HCT116 (cell line): ENCODE measurements around the gene SHF. TPM values are rescaled to one million over a fixed set of nuclear protein-coding genes. Genes with fewer than 3 reads are reported as not detected.

ENCODE experiments used
- ATAC-seq: fragments of 200-7000 bp; cut with Tn5 transposase; 2 replicates; pipeline ENCODE4 v1.9.1; 2020; ENCODE audit warnings: mild to moderate bottlenecking, moderate library complexity
- BruUV-seq: library from RNA; stranded (reverse); fragments of 400-500 nt; replicated peaks from 2 replicates; lab custom pipeline; 2021; lab: Mats Ljungman, UMichigan
- CTCF ChIA-PET: fragments of 300-600 bp; sonication (Branson Sonifier 250); formaldehyde crosslinking; loops from one replicate; lab custom pipeline; 2021; ENCODE audit warnings: antibody characterized with exemption; lab: Charles Lee
- POLR2A ChIA-PET: fragments of 300-600, 350-600 bp; sonication (Branson Sonifier 250); formaldehyde crosslinking; loops from one replicate; lab custom pipeline; 2021; ENCODE audit warnings: antibody characterized with exemption; lab: Charles Lee
- RAD21 ChIA-PET, 2 experiments: fragments of 300-600 bp; sonication (Branson Sonifier 250); formaldehyde crosslinking; loops; one replicate each; lab custom pipeline; 2023; ENCODE audit warnings: low total read pairs in 2 of 2; ENCODE audit not compliant: uncharacterized antibody in 2 of 2, unreplicated experiment in 2 of 2, low non-redundant PET in 1 of 2; lab: Charles Lee
- DNase-seq: peaks from one replicate; pipeline ENCODE4 v3.0.0-alpha.2; 2010; ENCODE audit warnings: low read depth, low spot score
- H2AFZ ChIP-seq: fragments of 200-600 bp; shearing (Covaris generic), sonication (generic); 2 replicates; pipeline ENCODE4 v1.6.1; 2017; ENCODE audit warnings: low read depth, mixed run types, mixed read lengths, antibody characterized with exemption, low read length; ENCODE audit not compliant: poor library complexity, severe bottlenecking
- H3K27ac ChIP-seq: 2 replicates; pipeline ENCODE4 v1.5.1; 2012; ENCODE audit warnings: low read depth, low read length
- H3K27me3 ChIP-seq: fragments of 200-600 bp; sonication (generic); 2 replicates; pipeline ENCODE4 v1.6.1; 2016; ENCODE audit warnings: mixed run types, low read length, mixed read lengths; ENCODE audit not compliant: insufficient read depth
- H3K36me3 ChIP-seq, 2 experiments: fragments of 200-500 bp in 1 of 2; fragments of 200-600 bp in 1 of 2; sonication (Bioruptor generic) in 1 of 2; sonication (generic) in 1 of 2; 2 replicates each; pipeline versions ENCODE4 v1.5.1 to v1.6.1; 2014 to 2016; ENCODE audit warnings: low read length in 2 of 2, inconsistent platforms in 1 of 2, mixed read lengths in 1 of 2, mixed run types in 1 of 2; ENCODE audit not compliant: insufficient read depth in 2 of 2, control insufficient read depth in 1 of 2
- H3K4me1 ChIP-seq, 2 experiments: fragments of 200-600 bp in 1 of 2; sonication (generic) in 1 of 2; 2 replicates each; pipeline versions ENCODE4 v1.5.1 to v1.6.1; 2012 to 2017; ENCODE audit warnings: low read length in 2 of 2, inconsistent platforms in 1 of 2, mild to moderate bottlenecking in 1 of 2, mixed read lengths in 1 of 2, mixed run types in 1 of 2, moderate library complexity in 1 of 2; ENCODE audit not compliant: insufficient read depth in 2 of 2, control insufficient read depth in 1 of 2
- H3K4me2 ChIP-seq: fragments of 200-600 bp; sonication (generic); 2 replicates; pipeline ENCODE4 v1.6.1; 2017; ENCODE audit warnings: mixed run types, low read length, mixed read lengths
- H3K4me3 ChIP-seq, 2 experiments: fragments of 200-600 bp in 1 of 2; sonication (generic) in 1 of 2; replicated peaks in 1 of 2; 2 replicates each; pipeline ENCODE4 v1.5.1; 2011 to 2016; ENCODE audit warnings: low read length in 2 of 2, control low read depth in 1 of 2, low read depth in 1 of 2, mild to moderate bottlenecking in 1 of 2, mixed read lengths in 1 of 2, mixed run types in 1 of 2
- H3K79me2 ChIP-seq: fragments of 200-600 bp; sonication (generic); 2 replicates; pipeline ENCODE4 v1.6.1; 2017; ENCODE audit warnings: mild to moderate bottlenecking, mixed run types, low read length, moderate library complexity, mixed read lengths; ENCODE audit not compliant: insufficient read depth
- H3K9ac ChIP-seq: fragments of 200-600 bp; sonication (generic); 2 replicates; pipeline ENCODE4 v1.6.1; 2016; ENCODE audit warnings: low read length, mixed read lengths
- H3K9me2 ChIP-seq: fragments of 200-600 bp; sonication (generic), shearing (Covaris generic); 2 replicates; pipeline ENCODE4 v1.6.1; 2017; ENCODE audit warnings: mixed run types, mild to moderate bottlenecking, moderate library complexity; ENCODE audit not compliant: insufficient read depth
- H3K9me3 ChIP-seq, 2 experiments: fragments of 200-500 bp in 1 of 2; fragments of 200-600 bp in 1 of 2; sonication (Bioruptor generic) in 1 of 2; sonication (generic) in 1 of 2; 2 replicates each; pipeline ENCODE4 v1.6.1; 2014 to 2017; ENCODE audit warnings: low read length in 2 of 2, mixed read lengths in 2 of 2, inconsistent platforms in 1 of 2, low read depth in 1 of 2, mild to moderate bottlenecking in 1 of 2, mixed run types in 1 of 2, moderate library complexity in 1 of 2; ENCODE audit not compliant: control insufficient read depth in 1 of 2, insufficient read depth in 1 of 2
- H4K20me1 ChIP-seq: fragments of 200-600 bp; sonication (generic), shearing (Covaris generic); 2 replicates; pipeline ENCODE4 v1.6.1; 2017; ENCODE audit warnings: mixed run types, mild to moderate bottlenecking, moderate library complexity; ENCODE audit not compliant: insufficient read depth
- CTCF ChIP-seq, 3 experiments: fragments of 200-600 bp in 1 of 3; sonication (generic) in 1 of 3; IDR thresholded peaks in 2 of 3; conservative IDR thresholded peaks in 1 of 3; 2 replicates each; pipeline ENCODE4 v1.5.1; 2012 to 2017; ENCODE audit warnings: low read depth in 2 of 3, low read length in 2 of 3, antibody characterized with exemption in 1 of 3, borderline replicate concordance in 1 of 3, control low read depth in 1 of 3, mild to moderate bottlenecking in 1 of 3, mixed read lengths in 1 of 3, mixed run types in 1 of 3, moderate library complexity in 1 of 3; ENCODE audit not compliant: insufficient read depth in 1 of 3
- EZH2 ChIP-seq: fragments of 200-600 bp; sonication (generic); IDR thresholded peaks from 2 replicates; pipeline ENCODE4 v1.6.1; 2017; ENCODE audit warnings: antibody characterized with exemption, mixed run types
- EZH2phosphoT487 ChIP-seq: fragments of 200-600 bp; IDR thresholded peaks from 2 replicates; pipeline ENCODE4 v1.6.1; 2018; ENCODE audit warnings: antibody characterized with exemption, borderline replicate concordance
- FOSL1 ChIP-seq: IDR thresholded peaks from 2 replicates; pipeline ENCODE4 v1.6.1; 2012; ENCODE audit warnings: low read depth
- JUND ChIP-seq: IDR thresholded peaks from 2 replicates; pipeline ENCODE4 v1.6.1; 2012
- RAD21 ChIP-seq: IDR thresholded peaks from 2 replicates; pipeline ENCODE4 v1.6.1; 2012; ENCODE audit warnings: low read depth, mild to moderate bottlenecking
- intact Hi-C: fragments of 100-400 bp; cut with micrococcal nuclease; formaldehyde crosslinking; loops from 2 replicates; pipeline ENCODE4 v1.10.0; 2022
- total RNA-seq: library from RNA; stranded (reverse); gene quantifications from one replicate; pipeline ENCODE4 v1.2.1, GENCODE V29; 2021; ENCODE audit not compliant: unreplicated experiment

Gene SHF
- total RNA-seq, 1 experiment from 2014 or later = 2.6 TPM

GRCh38 chr15:45143946-45144345 is 43.8 kb downstream of the SHF start:
- no peaks in the 10 kb centered on the region for H4K20me1 ChIP-seq
- no peaks in the 10 kb centered on the region for H3K9me3 ChIP-seq
- ATAC-seq (no peak), DNase-seq (no peak)
- H3K9me2 ChIP-seq = no peaks in the 10 kb centered on the region
- ChIA-PET CTCF (no interaction called here), RAD21 (no interaction called here), POLR2A (no interaction called here)
- intact Hi-C loops = no loop called here
- H3K79me2 ChIP-seq = no peaks in the 10 kb centered on the region
- H3K4me3 ChIP-seq = no peak overlapping the region
- peaks cover 0 to 4% of the 10 kb centered on the region in 2 experiments; a peak in 1 of 4 replicates for H3K4me1 ChIP-seq
- H3K27me3 ChIP-seq = no peaks in the 10 kb centered on the region
- no peak overlapping the region for H3K9ac ChIP-seq
- H3K4me2 ChIP-seq = no peak overlapping the region
- H2AFZ ChIP-seq = no peak overlapping the region
- peaks cover 2 to 3% of the 10 kb centered on the region in 2 experiments; a peak in 1 of 4 replicates for H3K36me3 ChIP-seq
- no peak overlapping the region for H3K27ac ChIP-seq
- no peak for TF ChIP-seq JUND
- no peak for TF ChIP-seq CTCF (IDR thresholded peaks at IDR 0.05 in 2 of 3, conservative IDR thresholded peaks at IDR 0.05 in 1 of 3; ENCODE audit: borderline replicate concordance in 1 of 3, insufficient read depth in 1 of 3, low read depth in 2 of 3, low read length in 2 of 3)
- TF ChIP-seq EZH2phosphoT487 = no peak
- TF ChIP-seq EZH2 = no peak
- no peak for TF ChIP-seq FOSL1
- no TSS peak for BruUV-seq

GRCh38 chr15:45143056-45143455 is 44.7 kb downstream of the SHF start:
- no peak for ATAC-seq
- TF ChIP-seq RAD21 = no peak
- TF ChIP-seq, all 23 proteins: peak for 0
- RAD21 ChIA-PET = no interaction called here
- no peaks in the 10 kb centered on the region for H3K27me3 ChIP-seq
- no peaks in the 10 kb centered on the region for H4K20me1 ChIP-seq
- no peaks in the 10 kb centered on the region for H3K9me2 ChIP-seq
- no peaks in the 10 kb centered on the region for H3K79me2 ChIP-seq
- CTCF ChIA-PET = no interaction called here
- no peak overlapping the region for H3K4me3 ChIP-seq
- peaks cover 2 to 5% of the 10 kb centered on the region in 2 experiments; a peak in 1 of 4 replicates for H3K36me3 ChIP-seq
- H3K9me3 ChIP-seq = no peaks in the 10 kb centered on the region
- H3K4me2 ChIP-seq = no peak overlapping the region
- no peak overlapping the region for H3K9ac ChIP-seq
- peaks cover 0 to under 1% of the 10 kb centered on the region in 2 experiments; a peak in 1 of 4 replicates for H3K4me1 ChIP-seq
- H2AFZ ChIP-seq = no peak overlapping the region
- intact Hi-C loops = no loop called here
- BruUV-seq = no TSS peak
- H3K27ac ChIP-seq = no peak overlapping the region
- no peak for DNase-seq
- POLR2A ChIA-PET = no interaction called here
